ENCODE measurements around the gene PAQR5. TPM values are rescaled to one million over a fixed set of nuclear protein-coding genes. Genes with fewer than 3 reads are reported as not detected.
A peak's percentile ranks its signal among the peaks of the same experiment; 100 is the strongest.

PAQR5 gene
- total and polyA plus RNA-seq, 9 of the 15 experiments (the other 6 are each of a cell fraction or from before 2014, with no cell fraction given): 0.04 to 0.08 TPM; not detected in 7

DNA sequence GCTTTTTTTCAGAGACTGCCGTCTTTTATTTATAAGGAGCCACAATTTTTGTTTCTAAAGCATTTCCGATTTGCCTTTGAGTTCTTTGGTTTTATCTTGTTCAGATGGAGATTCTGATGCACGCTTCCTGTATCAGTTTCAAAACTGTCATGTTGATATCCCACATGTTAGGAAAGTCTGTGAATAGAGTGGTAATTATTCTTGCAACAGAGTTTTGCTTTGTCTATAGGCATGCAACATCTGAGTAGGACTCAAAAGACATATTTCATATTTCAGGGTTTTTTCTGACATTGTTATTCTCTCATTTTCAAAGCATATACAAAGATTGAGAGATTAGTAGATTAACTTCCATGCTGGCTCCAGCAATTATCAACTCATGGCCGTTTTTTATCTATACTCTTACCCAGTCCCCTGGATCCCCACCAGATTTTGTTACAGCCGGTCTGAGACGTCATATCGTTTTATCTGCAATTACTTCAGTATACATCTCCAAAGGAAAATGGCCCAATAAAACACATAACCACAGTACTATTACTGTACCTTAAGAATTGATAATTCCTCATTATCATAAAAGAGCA, 22.4 kb downstream of the PAQR5 start:
- no peaks in the 10 kb centered on the region for H3K9me3 ChIP-seq (replicated peaks; ENCODE audit: control insufficient read depth, insufficient read depth, low read depth, low read length)
- POLR2A ChIA-PET: no interaction called here

More for the DNA sequence above, 22.4 kb downstream of the PAQR5 start:
- H3K27ac ChIP-seq (ENCODE audit: extremely low read depth, low read depth, low read length): no peak overlapping the region
- WGBS (ENCODE audit: insufficient coverage, low coverage, missing lambda C conversion rate): 3% methylated on average over 7 of the region's 7 CpGs
- in situ Hi-C loops (cut with MboI): no loop called here
- H3K4me1 ChIP-seq (replicated peaks in 1 of 2; ENCODE audit: control insufficient read depth in 2 of 2, insufficient read depth in 2 of 2, low read length in 2 of 2): peaks cover 0 to 4% of the 10 kb centered on the region in 2 experiments; a peak in 1 of 5 replicates
- H3K9me1 ChIP-seq (ENCODE audit: control insufficient read depth, insufficient read depth, low read length): no peaks in the 10 kb centered on the region
- no peak overlapping the region for H3K4me2 ChIP-seq (ENCODE audit: insufficient read depth, low read length)
- CTCF ChIA-PET (ENCODE audit: low intra/inter-chr PET ratio): no interaction called here
- DNase-seq (ENCODE audit: extremely low read depth in 1 of 4, low spot score in 3 of 4): no peak
- peaks cover 16 to 50% of the 10 kb centered on the region in 2 experiments for H3K27me3 ChIP-seq (ENCODE audit: control insufficient read depth in 2 of 2, insufficient read depth in 2 of 2, low read length in 2 of 2)
- no peaks in the 10 kb centered on the region for H3K79me2 ChIP-seq (ENCODE audit: control insufficient read depth, insufficient read depth, low read length)
- ATAC-seq: no peak
- H3K4me3 ChIP-seq: no peak overlapping the region
- no peak for TF ChIP-seq ATF1 (CRISPR knock-in tag; IDR thresholded peaks at IDR 0.05)
- TF ChIP-seq ATF1 (tag; IDR thresholded peaks at IDR 0.05): peak; percentile 66
- TF ChIP-seq CCAR2 (IDR thresholded peaks at IDR 0.05; ENCODE audit: low read depth, low read length): no peak
- no peak for TF ChIP-seq SETDB1 (IDR thresholded peaks at IDR 0.05; ENCODE audit: low read length)
- peak; percentile 57 for TF ChIP-seq CREM (IDR thresholded peaks at IDR 0.05; ENCODE audit: low read depth)
- TF ChIP-seq ZFPM2 (CRISPR knock-in tag; IDR thresholded peaks at IDR 0.05): no peak
- TF ChIP-seq, protein P1, sequence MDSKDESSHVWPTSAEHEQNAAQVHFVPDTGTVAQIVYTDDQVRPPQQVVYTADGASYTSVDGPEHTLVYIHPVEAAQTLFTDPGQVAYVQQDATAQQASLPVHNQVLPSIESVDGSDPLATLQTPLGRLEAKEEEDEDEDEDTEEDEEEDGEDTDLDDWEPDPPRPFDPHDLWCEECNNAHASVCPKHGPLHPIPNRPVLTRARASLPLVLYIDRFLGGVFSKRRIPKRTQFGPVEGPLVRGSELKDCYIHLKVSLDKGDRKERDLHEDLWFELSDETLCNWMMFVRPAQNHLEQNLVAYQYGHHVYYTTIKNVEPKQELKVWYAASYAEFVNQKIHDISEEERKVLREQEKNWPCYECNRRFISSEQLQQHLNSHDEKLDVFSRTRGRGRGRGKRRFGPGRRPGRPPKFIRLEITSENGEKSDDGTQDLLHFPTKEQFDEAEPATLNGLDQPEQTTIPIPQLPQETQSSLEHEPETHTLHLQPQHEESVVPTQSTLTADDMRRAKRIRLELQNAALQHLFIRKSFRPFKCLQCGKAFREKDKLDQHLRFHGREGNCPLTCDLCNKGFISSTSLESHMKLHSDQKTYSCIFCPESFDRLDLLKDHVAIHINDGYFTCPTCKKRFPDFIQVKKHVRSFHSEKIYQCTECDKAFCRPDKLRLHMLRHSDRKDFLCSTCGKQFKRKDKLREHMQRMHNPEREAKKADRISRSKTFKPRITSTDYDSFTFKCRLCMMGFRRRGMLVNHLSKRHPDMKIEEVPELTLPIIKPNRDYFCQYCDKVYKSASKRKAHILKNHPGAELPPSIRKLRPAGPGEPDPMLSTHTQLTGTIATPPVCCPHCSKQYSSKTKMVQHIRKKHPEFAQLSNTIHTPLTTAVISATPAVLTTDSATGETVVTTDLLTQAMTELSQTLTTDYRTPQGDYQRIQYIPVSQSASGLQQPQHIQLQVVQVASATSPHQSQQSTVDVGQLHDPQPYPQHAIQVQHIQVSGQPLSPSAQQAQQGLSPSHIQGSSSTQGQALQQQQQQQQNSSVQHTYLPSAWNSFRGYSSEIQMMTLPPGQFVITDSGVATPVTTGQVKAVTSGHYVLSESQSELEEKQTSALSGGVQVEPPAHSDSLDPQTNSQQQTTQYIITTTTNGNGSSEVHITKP (IDR thresholded peaks at IDR 0.05; ENCODE audit: partially characterized antibody): no peak
- intact Hi-C loops (cut with micrococcal nuclease): no loop called here
- no peak for FAIRE-seq
- H4K20me1 ChIP-seq (replicated peaks; ENCODE audit: control insufficient read depth, insufficient read depth, low read length): no peaks in the 10 kb centered on the region; the same call in 1 of the 2 replicates
- H2AFZ ChIP-seq (ENCODE audit: low read depth, low read length): no peak overlapping the region
- H3K9ac ChIP-seq (ENCODE audit: insufficient read depth in 1 of 2, low read depth in 2 of 2, low read length in 2 of 2): no peak overlapping the region
- BruUV-seq (replicated peaks): no TSS peak
- no peaks in the 10 kb centered on the region for H3K36me3 ChIP-seq (ENCODE audit: control insufficient read depth, insufficient read depth, low read length)
